Activated B cell treated with CpG ODN at 0.5 μM for 24 hours (primary cell): ENCODE results near the gene ANO10. TPM values are rescaled to one million over a fixed set of nuclear protein-coding genes. Genes with fewer than 3 reads are reported as not detected.

ENCODE experiments used
- ATAC-seq: fragments of 200-7000 bp; cut with Tn5 transposase; one replicate; pipeline ENCODE4 v1.10.0; 2021; ENCODE audit warnings: low read depth, mild to moderate bottlenecking, moderate library complexity
- CTCF ChIA-PET: fragments of 350-600 bp; sonication (Branson Sonifier 250); formaldehyde crosslinking; loops from one replicate; lab custom pipeline; 2021; ENCODE audit warnings: antibody characterized with exemption; lab: Charles Lee
- POLR2A ChIA-PET: fragments of 350-600 bp; sonication (Branson Sonifier 250); formaldehyde crosslinking; loops from one replicate; lab custom pipeline; 2021; ENCODE audit warnings: antibody characterized with exemption; lab: Charles Lee
- DNase-seq: peaks from one replicate; pipeline ENCODE4 v3.0.0; 2022
- H3K27ac Mint-ChIP-seq: one replicate; pipeline ENCODE4 v1.8.0; 2020; ENCODE audit warnings: mixed read lengths
- H3K27me3 Mint-ChIP-seq: one replicate; pipeline ENCODE4 v1.8.0; 2021; ENCODE audit warnings: mixed read lengths
- H3K36me3 Mint-ChIP-seq: one replicate; pipeline ENCODE4 v1.8.0; 2021; ENCODE audit warnings: low read depth, mixed read lengths
- H3K4me1 Mint-ChIP-seq: one replicate; pipeline ENCODE4 v1.8.0; 2021; ENCODE audit warnings: mixed read lengths
- H3K4me3 Mint-ChIP-seq: one replicate; pipeline ENCODE4 v1.8.0; 2020; ENCODE audit warnings: mild to moderate bottlenecking, mixed read lengths
- H3K9me3 Mint-ChIP-seq: one replicate; pipeline ENCODE4 v1.8.0; 2020; ENCODE audit warnings: mixed read lengths
- intact Hi-C: fragments of 100-400 bp; cut with micrococcal nuclease; formaldehyde crosslinking; loops from one replicate; pipeline ENCODE4 v1.15.1; 2024
- total RNA-seq: library from RNA; stranded (reverse); gene quantifications from 2 replicates; pipeline ENCODE4 v1.2.3, GENCODE V29; 2022
- TF ChIP-seq, protein P1 (sequence below): fragments of 200-600 bp; IDR thresholded peaks from one replicate; pipeline ENCODE4 v1.8.0; 2022; ENCODE audit warnings: antibody characterized with exemption, mild to moderate bottlenecking

Gene ANO10
- total RNA-seq, 1 donor from 2014 or later: 6.4 TPM

DNA sequence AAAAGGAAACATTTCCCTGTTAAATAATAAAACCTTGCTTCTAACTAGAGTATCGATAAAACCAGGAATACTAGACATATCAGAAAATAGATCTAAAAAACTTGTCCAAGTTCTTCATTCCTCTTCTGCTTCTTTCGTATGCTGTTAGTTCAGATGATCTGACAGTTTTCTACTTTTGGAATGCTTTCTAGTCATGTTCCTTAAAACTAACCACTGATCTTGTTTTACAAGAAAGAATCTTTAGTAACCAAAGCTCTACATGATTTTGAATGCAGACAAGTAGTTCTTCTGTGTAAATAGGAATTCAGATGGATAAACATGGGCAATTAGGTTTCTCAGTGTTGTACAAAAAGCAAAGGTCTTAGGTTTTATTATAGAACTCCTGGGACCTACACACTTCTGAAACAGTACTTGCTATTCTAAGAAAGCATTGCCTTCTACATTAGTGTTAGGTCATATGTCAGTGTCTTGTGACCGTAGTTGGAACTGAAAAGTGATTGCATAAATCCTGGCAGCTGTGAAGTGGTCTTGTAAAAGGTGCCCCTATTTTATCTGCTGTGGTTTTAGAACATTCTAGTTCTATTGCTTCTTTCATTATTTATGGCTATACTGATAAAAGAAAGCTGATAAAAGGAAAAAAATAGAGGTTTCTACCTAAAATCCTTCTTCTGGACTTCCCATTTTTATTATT lies 294.8 kb downstream of the ANO10 start:
- CTCF ChIA-PET: no interaction called here

DNA sequence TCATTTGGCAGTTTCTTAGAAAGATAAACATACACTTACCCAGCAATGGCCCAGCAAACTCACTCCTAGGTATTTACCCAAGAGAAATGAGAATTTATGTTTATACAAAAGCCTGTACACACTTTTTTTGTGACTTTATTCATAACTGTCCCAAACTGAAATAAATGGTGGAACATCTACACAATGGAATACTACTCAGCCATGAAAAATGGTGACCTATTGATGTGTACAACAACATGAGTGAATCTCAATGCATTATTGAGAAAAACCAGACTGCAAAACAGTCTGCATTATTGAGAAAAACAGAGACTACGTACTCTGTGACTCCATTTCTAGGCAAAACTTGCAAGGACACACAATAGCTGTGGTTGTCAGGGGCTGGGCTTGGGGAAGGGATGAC lies 298.3 kb downstream of the ANO10 start:
- DNase-seq (no peak), ATAC-seq (no peak)
- ChIA-PET CTCF (no interaction called here), POLR2A (no interaction called here)
- no peaks in the 10 kb centered on the region for H3K27me3 Mint-ChIP-seq
- H3K4me3 Mint-ChIP-seq: no peak overlapping the region
- H3K9me3 Mint-ChIP-seq: no peaks in the 10 kb centered on the region
- TF ChIP-seq, protein P1, sequence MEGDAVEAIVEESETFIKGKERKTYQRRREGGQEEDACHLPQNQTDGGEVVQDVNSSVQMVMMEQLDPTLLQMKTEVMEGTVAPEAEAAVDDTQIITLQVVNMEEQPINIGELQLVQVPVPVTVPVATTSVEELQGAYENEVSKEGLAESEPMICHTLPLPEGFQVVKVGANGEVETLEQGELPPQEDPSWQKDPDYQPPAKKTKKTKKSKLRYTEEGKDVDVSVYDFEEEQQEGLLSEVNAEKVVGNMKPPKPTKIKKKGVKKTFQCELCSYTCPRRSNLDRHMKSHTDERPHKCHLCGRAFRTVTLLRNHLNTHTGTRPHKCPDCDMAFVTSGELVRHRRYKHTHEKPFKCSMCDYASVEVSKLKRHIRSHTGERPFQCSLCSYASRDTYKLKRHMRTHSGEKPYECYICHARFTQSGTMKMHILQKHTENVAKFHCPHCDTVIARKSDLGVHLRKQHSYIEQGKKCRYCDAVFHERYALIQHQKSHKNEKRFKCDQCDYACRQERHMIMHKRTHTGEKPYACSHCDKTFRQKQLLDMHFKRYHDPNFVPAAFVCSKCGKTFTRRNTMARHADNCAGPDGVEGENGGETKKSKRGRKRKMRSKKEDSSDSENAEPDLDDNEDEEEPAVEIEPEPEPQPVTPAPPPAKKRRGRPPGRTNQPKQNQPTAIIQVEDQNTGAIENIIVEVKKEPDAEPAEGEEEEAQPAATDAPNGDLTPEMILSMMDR: no peak
- H3K27ac Mint-ChIP-seq: no peak overlapping the region
- H3K4me1 Mint-ChIP-seq: peaks cover 52% of the 10 kb centered on the region
- intact Hi-C loops: loop anchor here (2.0 kb wide), 1 partner anchor 37 kb away; the partner anchor contains the start of gene SNRK
- H3K36me3 Mint-ChIP-seq: peaks cover 20% of the 10 kb centered on the region

More for the DNA sequence above, 294.8 kb downstream of the ANO10 start:
- DNase-seq (no peak), ATAC-seq (no peak)
- intact Hi-C loops: loop anchor here (5.0 kb wide), 1 partner anchor 80 kb away; no protein-coding TSS in a partner anchor
- peaks cover 13% of the 10 kb centered on the region for H3K36me3 Mint-ChIP-seq
- no peak overlapping the region for H3K4me3 Mint-ChIP-seq
- POLR2A ChIA-PET: no interaction called here
- H3K4me1 Mint-ChIP-seq: peaks cover 55% of the 10 kb centered on the region
- no peaks in the 10 kb centered on the region for H3K27me3 Mint-ChIP-seq
- H3K9me3 Mint-ChIP-seq: no peaks in the 10 kb centered on the region
- TF ChIP-seq, protein P1: no peak
- peak overlapping the region; percentile 76 for H3K27ac Mint-ChIP-seq

DNA sequence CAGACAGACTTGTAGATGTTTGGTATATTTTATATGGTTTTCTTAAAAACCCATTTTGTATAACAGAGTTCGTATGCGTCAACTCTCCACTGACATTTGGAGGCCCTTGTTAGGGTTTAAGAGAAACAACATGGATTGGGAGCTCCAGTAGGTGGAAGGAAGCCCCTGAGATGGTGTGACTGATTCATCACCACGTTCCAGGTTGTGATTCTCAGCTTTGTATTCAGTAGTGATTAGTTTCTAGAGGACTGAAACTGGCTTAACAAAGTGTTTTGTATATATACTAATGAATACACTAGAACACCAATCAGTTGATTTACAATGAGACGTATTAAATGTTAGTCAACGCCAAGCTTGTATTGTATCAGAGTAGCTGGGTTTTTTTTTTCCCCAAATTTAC lies 301.5 kb downstream of the ANO10 start:
- Mint-ChIP-seq H3K9me3 (no peaks in the 10 kb centered on the region), H3K27me3 (no peaks in the 10 kb centered on the region), H3K36me3 (peaks cover 36% of the 10 kb centered on the region), H3K4me1 (peaks cover 36% of the 10 kb centered on the region), H3K4me3 (no peak overlapping the region), H3K27ac (no peak overlapping the region)
- DNase-seq (no peak), ATAC-seq (no peak)
- TF ChIP-seq, protein P1: no peak
- POLR2A ChIA-PET: no interaction called here
- CTCF ChIA-PET: no interaction called here
- intact Hi-C loops: no loop called here

DNA sequence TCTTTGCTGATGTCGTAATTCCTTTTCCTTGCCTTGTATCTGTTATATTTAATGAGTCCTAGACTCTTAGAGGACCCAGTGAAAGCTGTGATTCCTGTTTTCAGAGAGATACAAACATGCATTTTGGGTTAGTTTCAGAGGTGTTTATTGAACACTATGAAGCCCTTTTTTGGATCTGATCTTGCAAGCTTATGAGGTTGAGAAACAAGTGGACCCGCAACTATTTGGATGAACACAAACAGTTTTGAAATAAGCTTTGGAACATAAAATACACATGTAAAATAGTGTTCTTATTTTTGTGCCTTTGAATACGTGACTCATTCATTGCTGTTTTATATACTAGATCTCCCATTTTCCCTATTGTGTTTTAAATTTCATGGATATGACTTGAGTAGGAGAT lies 302.0 kb downstream of the ANO10 start:
- Mint-ChIP-seq H3K27ac (no peak overlapping the region), H3K4me1 (peaks cover 37% of the 10 kb centered on the region), H3K9me3 (no peaks in the 10 kb centered on the region), H3K36me3 (peaks cover 36% of the 10 kb centered on the region), H3K27me3 (no peaks in the 10 kb centered on the region), H3K4me3 (no peak overlapping the region)
- ATAC-seq (no peak), DNase-seq (no peak)
- ChIA-PET POLR2A (no interaction called here), CTCF (no interaction called here)
- TF ChIP-seq, protein P1: no peak
- intact Hi-C loops: no loop called here

DNA sequence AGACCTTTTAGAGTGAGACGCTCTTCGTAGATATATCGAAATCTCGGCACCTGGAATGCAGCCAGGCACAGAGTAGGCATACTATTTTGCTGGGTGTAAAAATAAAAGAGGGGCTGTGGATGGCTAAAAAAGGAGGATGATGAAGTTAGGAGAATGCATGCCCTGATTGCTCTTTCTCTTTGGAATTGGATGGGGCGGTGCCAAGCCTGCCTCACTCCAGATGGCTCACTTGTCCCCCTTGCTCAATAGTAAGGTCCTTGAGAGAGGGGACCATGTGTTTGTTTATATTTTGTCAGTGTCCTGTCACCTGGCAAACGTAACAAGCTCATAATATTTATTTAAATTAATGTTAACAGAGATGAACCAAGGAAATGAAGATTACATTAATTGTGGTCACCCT lies 302.4 kb downstream of the ANO10 start:
- Mint-ChIP-seq H3K27me3 (no peaks in the 10 kb centered on the region), H3K4me1 (peaks cover 34% of the 10 kb centered on the region), H3K36me3 (peaks cover 36% of the 10 kb centered on the region), H3K27ac (no peak overlapping the region), H3K4me3 (no peak overlapping the region), H3K9me3 (no peaks in the 10 kb centered on the region)
- TF ChIP-seq, protein P1: no peak
- no peak for DNase-seq
- CTCF ChIA-PET: no interaction called here
- ATAC-seq: no peak
- intact Hi-C loops: no loop called here
- POLR2A ChIA-PET: no interaction called here
